ENCODE measurements around the gene SASS6. TPM values are rescaled to one million over a fixed set of nuclear protein-coding genes. Genes with fewer than 3 reads are reported as not detected.

The SASS6 gene
- total RNA-seq, 2 experiments from 2014 or later = 14.5 to 17.1 TPM

GRCh38 chr1:100090471-100090870 is 42.3 kb downstream of the SASS6 start:
- H3K36me3 Mint-ChIP-seq (ENCODE audit: low read depth) = peaks cover 35% of the 10 kb centered on the region
- H3K4me1 Mint-ChIP-seq = no peaks in the 10 kb centered on the region
- ChIA-PET POLR2A (no interaction called here), CTCF (no interaction called here)
- no peak overlapping the region for H3K27ac Mint-ChIP-seq
- DNase-seq = no peak
- H3K9me3 Mint-ChIP-seq = no peaks in the 10 kb centered on the region
- H3K4me3 Mint-ChIP-seq = no peak overlapping the region
- no peaks in the 10 kb centered on the region for H3K27me3 Mint-ChIP-seq

DNA sequence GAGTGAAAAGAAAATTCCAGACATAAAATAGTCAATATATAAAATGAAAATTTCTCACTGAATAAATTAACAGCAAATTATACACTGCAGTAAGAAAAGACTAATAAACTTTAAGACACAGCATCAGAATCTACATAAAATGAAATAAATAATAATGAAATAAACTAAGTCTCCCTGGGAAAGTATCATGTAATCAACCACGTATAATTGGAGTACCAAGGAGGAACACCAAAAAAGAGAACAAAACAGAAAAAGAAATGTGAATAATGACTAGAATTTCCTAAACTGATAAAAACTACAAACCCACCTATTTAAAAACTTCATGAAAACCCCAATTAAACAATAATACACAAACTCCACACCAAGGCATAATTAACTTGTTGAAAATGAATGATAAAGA is 43.6 kb downstream of the SASS6 start:
- POLR2A ChIA-PET = no interaction called here
- CTCF ChIA-PET = no interaction called here
- no peak for DNase-seq
- H3K36me3 Mint-ChIP-seq (ENCODE audit: low read depth) = peaks cover 33% of the 10 kb centered on the region
- no peaks in the 10 kb centered on the region for H3K27me3 Mint-ChIP-seq
- H3K4me1 Mint-ChIP-seq = no peaks in the 10 kb centered on the region
- H3K4me3 Mint-ChIP-seq = no peak overlapping the region
- H3K27ac Mint-ChIP-seq = no peak overlapping the region
- no peaks in the 10 kb centered on the region for H3K9me3 Mint-ChIP-seq

GRCh38 chr1:100087396-100087795 is 45.3 kb downstream of the SASS6 start:
- ChIA-PET CTCF (interaction anchor here (0.5 to 0.7 kb wide), 3 partner anchors 17 to 1350 kb away, joined by 3 to 4 read pairs (median 3); no protein-coding TSS in a partner anchor), POLR2A (no interaction called here)
- Mint-ChIP-seq H3K4me1 (no peaks in the 10 kb centered on the region), H3K27me3 (no peaks in the 10 kb centered on the region), H3K36me3 (ENCODE audit: low read depth) (peaks cover 25% of the 10 kb centered on the region), H3K4me3 (no peak overlapping the region), H3K9me3 (no peaks in the 10 kb centered on the region), H3K27ac (no peak overlapping the region)
- no peak for DNase-seq

DNA sequence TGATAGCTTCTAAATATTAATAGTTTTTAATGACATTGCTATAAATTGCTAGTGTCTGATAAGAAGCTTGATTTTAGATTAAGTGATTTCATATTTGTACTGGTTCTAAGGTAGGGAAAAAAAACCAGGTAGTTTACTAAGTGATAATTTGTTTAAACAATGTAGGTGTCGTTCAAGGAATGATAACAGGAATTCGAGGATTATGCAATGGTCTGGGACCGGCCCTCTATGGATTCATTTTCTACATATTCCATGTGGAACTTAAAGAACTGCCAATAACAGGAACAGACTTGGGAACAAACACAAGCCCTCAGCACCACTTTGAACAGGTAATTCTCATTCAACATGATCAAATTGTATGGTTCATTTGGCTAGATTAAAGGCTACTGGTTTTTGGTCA is 52.4 kb downstream of the SASS6 start:
- CTCF ChIA-PET = no interaction called here
- Mint-ChIP-seq H3K4me1 (no peaks in the 10 kb centered on the region), H3K4me3 (no peak overlapping the region)

GRCh38 chr1:100077531-100077930 is 55.2 kb downstream of the SASS6 start:
- Mint-ChIP-seq H3K27ac (no peak overlapping the region), H3K27me3 (no peaks in the 10 kb centered on the region), H3K36me3 (ENCODE audit: low read depth) (peaks cover 57% of the 10 kb centered on the region), H3K4me3 (no peak overlapping the region), H3K4me1 (peaks cover 4% of the 10 kb centered on the region), H3K9me3 (no peaks in the 10 kb centered on the region)
- CTCF ChIA-PET = interaction anchor here (0.7 to 0.8 kb wide), 2 partner anchors 9 to 10 kb away, joined by 3 to 5 read pairs; no protein-coding TSS in a partner anchor
- no peak for DNase-seq
- POLR2A ChIA-PET = no interaction called here

More for the DNA sequence above, 52.4 kb downstream of the SASS6 start:
- no peaks in the 10 kb centered on the region for H3K27me3 Mint-ChIP-seq
- DNase-seq = no peak
- POLR2A ChIA-PET = no interaction called here
- H3K27ac Mint-ChIP-seq = peak overlapping the region; percentile 57
- H3K9me3 Mint-ChIP-seq = no peaks in the 10 kb centered on the region
- H3K36me3 Mint-ChIP-seq (ENCODE audit: low read depth) = peaks cover 43% of the 10 kb centered on the region

DNA sequence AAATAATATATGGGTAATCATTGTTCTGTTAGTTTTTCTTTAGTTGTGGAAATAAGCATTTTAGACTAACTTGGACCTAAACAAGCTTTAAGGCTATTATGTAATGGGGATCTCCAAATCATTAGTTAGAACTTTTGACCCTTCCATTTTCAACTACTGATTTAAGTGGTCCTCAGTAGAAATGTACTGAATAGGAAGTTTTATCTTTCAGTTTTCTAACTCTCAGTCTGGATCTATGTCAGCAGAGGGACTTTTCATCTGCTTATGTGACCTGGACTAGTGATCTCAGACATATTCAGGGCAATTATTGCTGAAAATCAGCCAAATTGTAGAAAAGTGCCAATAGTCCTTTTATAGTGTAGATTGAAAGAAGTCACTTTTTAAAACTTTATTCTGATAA is 56.0 kb downstream of the SASS6 start:
- Mint-ChIP-seq H3K36me3 (ENCODE audit: low read depth) (peaks cover 59% of the 10 kb centered on the region), H3K27me3 (no peaks in the 10 kb centered on the region), H3K9me3 (no peaks in the 10 kb centered on the region), H3K4me3 (no peak overlapping the region), H3K4me1 (peaks cover 4% of the 10 kb centered on the region), H3K27ac (no peak overlapping the region)
- no peak for DNase-seq
- ChIA-PET CTCF (interaction anchor here (0.8 kb wide), 1 partner anchor 9 kb away, joined by 5 read pairs; no protein-coding TSS in a partner anchor), POLR2A (no interaction called here)

GRCh38 chr1:100076319-100076718 is 56.4 kb downstream of the SASS6 start:
- H3K9me3 Mint-ChIP-seq = no peaks in the 10 kb centered on the region
- POLR2A ChIA-PET = no interaction called here
- CTCF ChIA-PET = no interaction called here
- peaks cover 4% of the 10 kb centered on the region for H3K4me1 Mint-ChIP-seq
- H3K27me3 Mint-ChIP-seq = no peaks in the 10 kb centered on the region
- DNase-seq = no peak
- no peak overlapping the region for H3K4me3 Mint-ChIP-seq
- peaks cover 63% of the 10 kb centered on the region for H3K36me3 Mint-ChIP-seq (ENCODE audit: low read depth)
- no peak overlapping the region for H3K27ac Mint-ChIP-seq

DNA sequence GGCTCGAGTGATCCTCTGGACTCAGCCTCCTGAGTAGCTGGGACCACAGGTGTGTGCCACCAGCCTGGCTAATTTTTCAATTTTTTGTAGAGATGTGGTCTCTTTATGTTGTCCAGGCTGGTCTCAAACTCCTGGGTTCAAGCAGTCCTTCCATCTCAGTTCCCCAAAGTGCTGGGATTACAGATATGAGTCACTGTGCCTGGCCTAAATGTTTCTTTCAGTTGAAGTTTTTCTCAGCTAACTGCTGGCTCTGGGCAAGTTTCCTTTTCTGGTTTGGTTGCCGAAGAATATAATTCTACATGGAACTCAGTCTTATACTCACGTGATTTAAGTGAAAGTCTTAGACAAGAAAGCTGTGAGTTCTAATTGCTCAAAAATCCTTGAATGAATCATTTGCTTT is 57.0 kb downstream of the SASS6 start:
- CTCF ChIA-PET = no interaction called here
- peaks cover 5% of the 10 kb centered on the region for H3K4me1 Mint-ChIP-seq
- H3K36me3 Mint-ChIP-seq (ENCODE audit: low read depth) = peaks cover 64% of the 10 kb centered on the region
- H3K27ac Mint-ChIP-seq = no peak overlapping the region
- H3K9me3 Mint-ChIP-seq = no peaks in the 10 kb centered on the region
- POLR2A ChIA-PET = no interaction called here
- DNase-seq = no peak
- no peaks in the 10 kb centered on the region for H3K27me3 Mint-ChIP-seq
- no peak overlapping the region for H3K4me3 Mint-ChIP-seq

- Mint-ChIP-seq H3K4me1 (peaks cover 13% of the 10 kb centered on the region), H3K9me3 (no peaks in the 10 kb centered on the region), H3K36me3 (ENCODE audit: low read depth) (peaks cover 70% of the 10 kb centered on the region), H3K4me3 (no peak overlapping the region), H3K27me3 (no peaks in the 10 kb centered on the region), H3K27ac (no peak overlapping the region)
- DNase-seq = no peak
- ChIA-PET POLR2A (no interaction called here), CTCF (interaction anchor here (0.9 to 1.6 kb wide), 2 partner anchors 8 to 13 kb away, joined by 3 to 4 read pairs; no protein-coding TSS in a partner anchor)
Observed at GRCh38 chr1:100074604-100075395, 57.9 kb downstream of the SASS6 start.

GRCh38 chr1:100073531-100073930 is 59.2 kb downstream of the SASS6 start:
- peaks cover 69% of the 10 kb centered on the region for H3K36me3 Mint-ChIP-seq (ENCODE audit: low read depth)
- no peak for DNase-seq
- H3K9me3 Mint-ChIP-seq = no peaks in the 10 kb centered on the region
- no peaks in the 10 kb centered on the region for H3K27me3 Mint-ChIP-seq
- H3K4me1 Mint-ChIP-seq = peaks cover 20% of the 10 kb centered on the region
- H3K27ac Mint-ChIP-seq = no peak overlapping the region
- ChIA-PET CTCF (interaction anchor here (1.3 to 1.6 kb wide), 2 partner anchors 9 to 49 kb away, joined by 4 read pairs; no protein-coding TSS in a partner anchor), POLR2A (no interaction called here)
- H3K4me3 Mint-ChIP-seq = no peak overlapping the region

GRCh38 chr1:100070201-100070939 is 62.4 kb downstream of the SASS6 start:
- Mint-ChIP-seq H3K9me3 (no peaks in the 10 kb centered on the region), H3K27me3 (no peaks in the 10 kb centered on the region), H3K36me3 (ENCODE audit: low read depth) (peaks cover 68% of the 10 kb centered on the region), H3K27ac (peak overlapping the region; percentile 7), H3K4me1 (peaks cover 29% of the 10 kb centered on the region), H3K4me3 (no peak overlapping the region)
- DNase-seq = no peak
- POLR2A ChIA-PET = no interaction called here
- CTCF ChIA-PET = interaction anchor here (0.6 kb wide), 1 partner anchor 327 kb away, joined by 4 read pairs; no protein-coding TSS in a partner anchor

DNA sequence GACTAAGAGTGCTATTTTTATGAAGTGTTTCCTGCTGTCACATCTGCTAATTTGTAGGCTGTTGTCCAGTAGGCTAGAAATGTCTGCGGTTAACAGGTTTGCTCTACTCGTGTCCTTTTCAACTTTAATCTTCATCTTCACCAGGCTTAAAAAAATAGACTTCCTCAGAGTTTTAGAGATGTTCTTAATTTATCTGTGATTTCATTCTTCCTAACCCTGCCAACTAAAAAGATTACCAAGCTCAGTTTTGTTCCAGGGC is 66.8 kb downstream of the SASS6 start:
- Mint-ChIP-seq H3K4me3 (no peak overlapping the region), H3K27ac (peak overlapping the region; percentile 37), H3K4me1 (peaks cover 38% of the 10 kb centered on the region), H3K27me3 (no peaks in the 10 kb centered on the region), H3K9me3 (no peaks in the 10 kb centered on the region), H3K36me3 (ENCODE audit: low read depth) (peaks cover 70% of the 10 kb centered on the region)
- DNase-seq = no peak
- POLR2A ChIA-PET = interaction anchor here (0.7 kb wide), 1 partner anchor 885 kb away, joined by 9 read pairs; no protein-coding TSS in a partner anchor
- CTCF ChIA-PET = interaction anchor here (1.8 kb wide), 1 partner anchor 16 kb away, joined by 6 read pairs; no protein-coding TSS in a partner anchor
